ENCODE results near the gene DTX3. TPM values are rescaled to one million over a fixed set of nuclear protein-coding genes. Genes with fewer than 3 reads are reported as not detected.
A peak's percentile ranks its signal among the peaks of the same experiment; 100 is the strongest.

Gene DTX3
- total and polyA plus RNA-seq, 5 donors from 2014 or later = 3.4 to 31.2 (median 6.0) TPM

GRCh38 chr12:57623811-57624390 lies 19.3 kb downstream of the DTX3 start:
- DNase-seq = no peak
- Histone ChIP-seq H3K4me3 (ENCODE audit: low read depth, low read length) (no peak overlapping the region), H3K9me3 (ENCODE audit: control insufficient read depth in 2 of 2, low read length in 2 of 2) (no peaks in the 10 kb centered on the region), H3K27me3 (ENCODE audit: control insufficient read depth, insufficient read depth, low read length) (peaks cover 53% of the 10 kb centered on the region), H3K4me1 (ENCODE audit: control insufficient read depth, insufficient read depth, low read length, poor library complexity, severe bottlenecking) (peaks cover 35% of the 10 kb centered on the region), H3K36me3 (ENCODE audit: control insufficient read depth, insufficient read depth, low read length) (no peaks in the 10 kb centered on the region), H3K27ac (ENCODE audit: insufficient read depth, low read length, poor library complexity, severe bottlenecking) (no peak overlapping the region)
- ATAC-seq (ENCODE audit: low read depth in 2 of 2) = no peak
- Mint-ChIP-seq H3K4me1 (peaks cover 0 to 39% (median 22%) of the 10 kb centered on the region in 4 donors), H3K27ac (no peak overlapping the region), H3K36me3 (no peaks in the 10 kb centered on the region), H3K4me3 (peak overlapping the region in 1 of 4 donors; percentile 79), H3K9me3 (peaks cover 0 to 8% (median 0%) of the 10 kb centered on the region in 7 donors), H3K27me3 (peaks cover 97% of the 10 kb centered on the region)

GRCh38 chr12:57624441-57625220 lies 20.0 kb downstream of the DTX3 start:
- no peak overlapping the region for H3K4me3 ChIP-seq (ENCODE audit: low read depth, low read length)
- Mint-ChIP-seq H3K4me1 (peaks cover 0 to 33% (median 20%) of the 10 kb centered on the region in 4 donors), H3K27me3 (peaks cover 97% of the 10 kb centered on the region), H3K27ac (no peak overlapping the region), H3K4me3 (peak overlapping the region in 1 of 4 donors; percentile 56), H3K36me3 (no peaks in the 10 kb centered on the region), H3K9me3 (peaks cover 0 to 7% (median 0%) of the 10 kb centered on the region in 7 donors)
- peaks cover 59% of the 10 kb centered on the region for H3K27me3 ChIP-seq (ENCODE audit: control insufficient read depth, insufficient read depth, low read length)
- ATAC-seq (ENCODE audit: low read depth in 2 of 2) = no peak
- no peaks in the 10 kb centered on the region for H3K9me3 ChIP-seq (ENCODE audit: control insufficient read depth in 2 of 2, low read length in 2 of 2)
- H3K27ac ChIP-seq (ENCODE audit: insufficient read depth, low read length, poor library complexity, severe bottlenecking) = no peak overlapping the region
- H3K36me3 ChIP-seq (ENCODE audit: control insufficient read depth, insufficient read depth, low read length) = no peaks in the 10 kb centered on the region
- no peak for DNase-seq
- H3K4me1 ChIP-seq (ENCODE audit: control insufficient read depth, insufficient read depth, low read length, poor library complexity, severe bottlenecking) = peaks cover 29% of the 10 kb centered on the region

GRCh38 chr12:57625261-57626032 lies 20.8 kb downstream of the DTX3 start:
- Mint-ChIP-seq H3K27me3 (peaks cover 97% of the 10 kb centered on the region), H3K4me3 (no peak overlapping the region), H3K9me3 (peaks cover 0 to 6% (median 0%) of the 10 kb centered on the region in 7 donors), H3K4me1 (peaks cover 0 to 31% (median 17%) of the 10 kb centered on the region in 4 donors), H3K36me3 (no peaks in the 10 kb centered on the region), H3K27ac (no peak overlapping the region)
- no peak for ATAC-seq (ENCODE audit: low read depth in 2 of 2)
- H3K27ac ChIP-seq (ENCODE audit: insufficient read depth, low read length, poor library complexity, severe bottlenecking) = no peak overlapping the region
- H3K4me1 ChIP-seq (ENCODE audit: control insufficient read depth, insufficient read depth, low read length, poor library complexity, severe bottlenecking) = peaks cover 25% of the 10 kb centered on the region
- H3K36me3 ChIP-seq (ENCODE audit: control insufficient read depth, insufficient read depth, low read length) = no peaks in the 10 kb centered on the region
- peaks cover 56% of the 10 kb centered on the region for H3K27me3 ChIP-seq (ENCODE audit: control insufficient read depth, insufficient read depth, low read length)
- no peak for DNase-seq
- H3K9me3 ChIP-seq (ENCODE audit: control insufficient read depth in 2 of 2, low read length in 2 of 2) = no peaks in the 10 kb centered on the region
- no peak overlapping the region for H3K4me3 ChIP-seq (ENCODE audit: low read depth, low read length)

GRCh38 chr12:57626111-57626920 lies 21.7 kb downstream of the DTX3 start:
- no peaks in the 10 kb centered on the region for H3K36me3 Mint-ChIP-seq
- H3K27me3 ChIP-seq (ENCODE audit: control insufficient read depth, insufficient read depth, low read length) = peaks cover 60% of the 10 kb centered on the region
- H3K27ac Mint-ChIP-seq = no peak overlapping the region
- H3K4me1 ChIP-seq (ENCODE audit: control insufficient read depth, insufficient read depth, low read length, poor library complexity, severe bottlenecking) = peaks cover 17% of the 10 kb centered on the region
- no peak overlapping the region for H3K4me3 Mint-ChIP-seq
- H3K9me3 ChIP-seq (ENCODE audit: control insufficient read depth in 2 of 2, low read length in 2 of 2) = no peaks in the 10 kb centered on the region
- peaks cover 0 to 6% (median 0%) of the 10 kb centered on the region in 7 donors for H3K9me3 Mint-ChIP-seq
- H3K4me1 Mint-ChIP-seq = peaks cover 0 to 23% (median 12%) of the 10 kb centered on the region in 4 donors
- no peak overlapping the region for H3K4me3 ChIP-seq (ENCODE audit: low read depth, low read length)
- H3K36me3 ChIP-seq (ENCODE audit: control insufficient read depth, insufficient read depth, low read length) = no peaks in the 10 kb centered on the region
- DNase-seq (no peak), ATAC-seq (ENCODE audit: low read depth in 2 of 2) (no peak)
- no peak overlapping the region for H3K27ac ChIP-seq (ENCODE audit: insufficient read depth, low read length, poor library complexity, severe bottlenecking)
- peaks cover 97% of the 10 kb centered on the region for H3K27me3 Mint-ChIP-seq

GRCh38 chr12:57626921-57627445 lies 22.4 kb downstream of the DTX3 start:
- no peaks in the 10 kb centered on the region for H3K36me3 Mint-ChIP-seq
- no peak overlapping the region for H3K4me3 ChIP-seq (ENCODE audit: low read depth, low read length)
- peaks cover 62% of the 10 kb centered on the region for H3K27me3 ChIP-seq (ENCODE audit: control insufficient read depth, insufficient read depth, low read length)
- ATAC-seq (ENCODE audit: low read depth in 2 of 2) = no peak
- H3K36me3 ChIP-seq (ENCODE audit: control insufficient read depth, insufficient read depth, low read length) = no peaks in the 10 kb centered on the region
- peaks cover 0 to 6% (median 0%) of the 10 kb centered on the region in 7 donors for H3K9me3 Mint-ChIP-seq
- H3K27ac Mint-ChIP-seq = no peak overlapping the region
- H3K4me1 Mint-ChIP-seq = peaks cover 0 to 19% (median 8%) of the 10 kb centered on the region in 4 donors
- H3K27ac ChIP-seq (ENCODE audit: insufficient read depth, low read length, poor library complexity, severe bottlenecking) = no peak overlapping the region
- peaks cover 95% of the 10 kb centered on the region for H3K27me3 Mint-ChIP-seq
- DNase-seq = no peak
- H3K9me3 ChIP-seq (ENCODE audit: control insufficient read depth in 2 of 2, low read length in 2 of 2) = no peaks in the 10 kb centered on the region
- H3K4me3 Mint-ChIP-seq = peak overlapping the region in 1 of 4 donors; percentile 43
- H3K4me1 ChIP-seq (ENCODE audit: control insufficient read depth, insufficient read depth, low read length, poor library complexity, severe bottlenecking) = peaks cover 15% of the 10 kb centered on the region

GRCh38 chr12:57627501-57628279 lies 23.1 kb downstream of the DTX3 start:
- no peak for DNase-seq
- Mint-ChIP-seq H3K36me3 (no peaks in the 10 kb centered on the region), H3K4me1 (peaks cover 0 to 21% (median 7%) of the 10 kb centered on the region in 4 donors), H3K9me3 (peaks cover 0 to 6% (median 0%) of the 10 kb centered on the region in 7 donors), H3K27me3 (peaks cover 88% of the 10 kb centered on the region), H3K27ac (no peak overlapping the region), H3K4me3 (peak overlapping the region in 1 of 4 donors; percentile 19)
- H3K4me3 ChIP-seq (ENCODE audit: low read depth, low read length) = no peak overlapping the region
- H3K27me3 ChIP-seq (ENCODE audit: control insufficient read depth, insufficient read depth, low read length) = peaks cover 55% of the 10 kb centered on the region
- H3K9me3 ChIP-seq (ENCODE audit: control insufficient read depth in 2 of 2, low read length in 2 of 2) = no peaks in the 10 kb centered on the region
- no peaks in the 10 kb centered on the region for H3K36me3 ChIP-seq (ENCODE audit: control insufficient read depth, insufficient read depth, low read length)
- peak in 1 of 2 donors; percentile 43 for ATAC-seq (ENCODE audit: low read depth in 2 of 2)
- peaks cover 21% of the 10 kb centered on the region for H3K4me1 ChIP-seq (ENCODE audit: control insufficient read depth, insufficient read depth, low read length, poor library complexity, severe bottlenecking)
- no peak overlapping the region for H3K27ac ChIP-seq (ENCODE audit: insufficient read depth, low read length, poor library complexity, severe bottlenecking)

Data from CD4-positive, CD25-positive, alpha-beta regulatory T cell (primary cell).